ENCODE measurements around the gene SLC46A3.

- TF ChIP-seq CTCF (IDR thresholded peaks at IDR 0.05) (no peak), POLR2AphosphoS5 (IDR thresholded peaks at IDR 0.05) (no peak)
Measured at GRCh38 chr13:28747851-28748250, 29.1 kb upstream of the SLC46A3 start.

Data from upper lobe of left lung (tissue), 4 donors.